Skeletal muscle satellite cell (primary cell): ENCODE measurements around the gene PIGQ.

Experiments
- H3K27me3 ChIP-seq: 2 replicates; pipeline ENCODE4 v1.7.0; 2013; ENCODE audit warnings: low read length; ENCODE audit not compliant: control insufficient read depth, insufficient read depth
- H3K36me3 ChIP-seq: 2 replicates; pipeline ENCODE4 v1.7.0; 2013; ENCODE audit warnings: mild to moderate bottlenecking, control low read depth, low read length; ENCODE audit not compliant: insufficient read depth
- H3K4me1 ChIP-seq: 2 replicates; pipeline ENCODE4 v1.7.0; 2013; ENCODE audit warnings: low read length; ENCODE audit not compliant: control insufficient read depth, insufficient read depth
- H3K4me2 ChIP-seq: 2 replicates; pipeline ENCODE4 v1.7.0; 2013; ENCODE audit warnings: mild to moderate bottlenecking, low read length
- H3K4me3 ChIP-seq: 2 replicates; pipeline ENCODE4 v1.7.0; 2013; ENCODE audit warnings: low read length
- H3K9ac ChIP-seq: 2 replicates; pipeline ENCODE4 v1.7.0; 2013; ENCODE audit warnings: mild to moderate bottlenecking, low read depth, low read length, moderate library complexity
- H3K9me3 ChIP-seq: replicated peaks from 2 replicates; pipeline ENCODE4 v1.7.0; 2013; ENCODE audit warnings: mild to moderate bottlenecking, control low read depth, low read length

The PIGQ gene

DNA sequence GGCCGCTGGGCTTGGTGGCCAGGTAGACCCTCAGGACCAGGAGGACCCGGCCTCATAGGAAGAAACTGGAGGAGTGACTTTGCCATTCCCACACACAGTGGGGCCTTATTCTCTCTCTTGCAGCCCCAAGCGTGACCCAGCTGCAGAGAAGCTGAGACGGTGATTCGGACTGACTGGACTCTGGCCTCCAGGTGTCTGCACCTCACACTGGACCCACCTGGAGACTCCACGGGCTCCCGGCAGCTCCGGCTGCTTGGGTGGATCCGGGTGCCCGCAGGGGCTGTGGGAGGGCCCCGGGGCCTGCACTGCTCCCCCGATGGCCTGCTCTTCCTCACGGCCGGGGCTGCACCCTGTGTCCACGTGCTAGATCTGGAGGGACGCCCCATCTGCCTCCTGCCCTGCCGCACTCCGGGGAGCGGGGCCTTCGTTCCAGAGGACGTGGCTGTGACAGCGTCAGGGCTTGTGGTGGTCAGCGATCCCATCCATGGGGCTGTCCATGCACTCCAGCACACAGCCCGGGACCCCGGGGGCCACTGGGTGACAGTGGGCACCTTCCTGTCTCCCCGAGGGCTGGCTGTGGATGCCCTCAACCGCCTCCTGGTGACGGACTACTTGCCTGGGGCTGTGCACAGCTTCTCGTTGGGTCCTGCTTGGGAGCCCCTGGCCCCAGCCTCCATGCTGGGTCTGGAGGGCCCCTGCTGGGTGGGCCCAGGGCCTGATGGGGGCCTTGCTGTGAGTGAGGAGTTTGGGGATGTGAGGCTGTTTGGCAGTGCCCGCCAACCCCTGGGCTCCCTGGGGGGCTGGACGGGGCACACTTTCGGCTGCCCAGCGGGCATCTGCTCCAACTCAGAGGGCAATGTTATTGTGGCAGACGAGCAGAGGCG lies 2.2 kb upstream of the PIGQ start:
- Histone ChIP-seq H3K4me3 (no peak overlapping the region), H3K9ac (no peak overlapping the region), H3K9me3 (no peaks in the 10 kb centered on the region), H3K36me3 (peaks cover 4% of the 10 kb centered on the region), H3K4me2 (no peak overlapping the region), H3K4me1 (peaks cover 20% of the 10 kb centered on the region), H3K27me3 (peaks cover 2% of the 10 kb centered on the region)

DNA sequence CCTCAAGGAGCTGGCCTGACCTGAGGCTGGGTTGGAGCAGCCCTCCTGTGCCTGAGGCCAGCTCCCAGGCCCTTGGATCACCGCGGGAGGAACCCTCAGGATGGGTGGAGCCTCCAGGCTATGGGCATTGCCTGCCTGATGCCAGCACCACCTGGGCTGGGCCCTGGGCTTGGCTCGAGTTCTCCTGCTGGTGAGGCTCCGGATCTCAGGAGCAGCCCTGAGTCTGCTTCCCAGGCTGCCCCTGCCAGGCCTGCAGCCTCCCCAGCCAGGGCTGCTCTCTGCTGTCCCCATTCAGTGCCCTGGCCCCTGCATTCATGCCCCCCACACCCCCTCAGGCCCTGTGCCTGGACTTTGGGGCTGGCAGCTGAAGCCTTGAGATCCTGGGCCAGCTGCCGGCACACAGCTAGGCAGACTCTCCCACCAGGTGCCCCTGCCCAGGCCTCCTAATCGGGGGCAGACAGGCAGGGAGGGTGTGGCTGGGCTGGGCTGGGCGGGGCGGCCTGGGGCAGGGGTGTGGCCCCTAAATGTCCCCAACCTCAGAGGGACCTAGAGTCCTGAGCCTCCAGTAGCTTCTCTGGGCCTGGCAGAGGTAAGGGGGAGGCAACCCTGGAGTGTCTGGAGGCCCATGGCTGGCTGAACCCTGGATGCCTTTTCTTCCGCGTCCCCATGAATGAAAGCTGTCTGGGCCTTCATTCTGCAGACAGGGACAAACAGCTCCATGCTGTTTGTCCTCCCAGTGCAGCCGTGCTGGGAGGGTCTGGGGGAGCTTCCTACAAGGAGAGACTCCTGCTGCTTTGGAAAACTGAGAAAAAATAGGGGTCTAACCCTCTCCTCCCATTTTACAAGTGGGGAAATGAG lies 1.1 kb upstream of the PIGQ start:
- Histone ChIP-seq H3K27me3 (no peaks in the 10 kb centered on the region), H3K4me3 (peak overlapping the region; percentile 94), H3K4me2 (peak overlapping the region; percentile 99), H3K36me3 (peaks cover 4% of the 10 kb centered on the region), H3K9ac (peak overlapping the region; percentile 92), H3K4me1 (peaks cover 20% of the 10 kb centered on the region), H3K9me3 (no peaks in the 10 kb centered on the region)

DNA sequence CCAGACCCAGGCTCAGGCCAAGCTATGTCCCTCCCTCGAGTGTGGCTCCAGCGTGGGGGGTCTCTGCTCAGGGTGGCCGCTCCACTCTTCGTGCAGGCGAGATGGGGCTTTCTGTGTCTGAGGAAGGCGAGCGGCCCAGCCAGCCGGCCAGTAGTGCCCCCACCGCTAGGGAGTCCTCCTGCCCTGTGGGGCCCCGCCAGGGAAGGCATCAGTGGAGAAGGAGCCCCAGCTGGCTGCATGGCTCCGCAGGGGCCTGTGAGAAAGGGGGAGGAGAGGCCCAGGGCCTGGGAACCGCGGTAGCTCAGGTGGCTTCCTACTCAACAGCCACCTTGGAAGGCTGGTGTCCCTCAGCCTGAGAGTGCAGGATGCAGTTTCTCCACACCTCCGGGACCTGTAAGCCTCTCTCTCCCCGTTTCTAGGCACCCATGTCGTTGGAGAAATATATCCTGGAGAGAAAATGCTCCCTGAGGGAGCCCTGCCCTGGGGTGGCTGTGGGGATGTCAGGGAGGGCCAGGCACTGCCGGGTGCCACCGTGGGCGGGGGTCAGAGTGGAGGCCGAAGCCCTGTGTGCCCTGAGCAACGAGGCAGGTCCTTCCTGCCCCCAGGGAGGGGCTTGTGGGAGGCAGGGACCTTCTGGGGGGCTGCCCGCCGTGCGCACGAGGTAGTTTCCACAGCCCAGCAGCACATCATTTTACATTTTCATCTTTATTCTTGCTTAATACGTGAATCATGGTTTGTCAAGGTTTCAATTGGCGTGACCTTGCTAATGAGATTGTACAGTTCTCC lies 3.3 kb downstream of the PIGQ start:
- Histone ChIP-seq H3K36me3 (peaks cover 20% of the 10 kb centered on the region), H3K4me2 (no peak overlapping the region), H3K4me3 (no peak overlapping the region), H3K9ac (no peak overlapping the region), H3K9me3 (no peaks in the 10 kb centered on the region), H3K4me1 (peaks cover 20% of the 10 kb centered on the region), H3K27me3 (no peaks in the 10 kb centered on the region)

DNA sequence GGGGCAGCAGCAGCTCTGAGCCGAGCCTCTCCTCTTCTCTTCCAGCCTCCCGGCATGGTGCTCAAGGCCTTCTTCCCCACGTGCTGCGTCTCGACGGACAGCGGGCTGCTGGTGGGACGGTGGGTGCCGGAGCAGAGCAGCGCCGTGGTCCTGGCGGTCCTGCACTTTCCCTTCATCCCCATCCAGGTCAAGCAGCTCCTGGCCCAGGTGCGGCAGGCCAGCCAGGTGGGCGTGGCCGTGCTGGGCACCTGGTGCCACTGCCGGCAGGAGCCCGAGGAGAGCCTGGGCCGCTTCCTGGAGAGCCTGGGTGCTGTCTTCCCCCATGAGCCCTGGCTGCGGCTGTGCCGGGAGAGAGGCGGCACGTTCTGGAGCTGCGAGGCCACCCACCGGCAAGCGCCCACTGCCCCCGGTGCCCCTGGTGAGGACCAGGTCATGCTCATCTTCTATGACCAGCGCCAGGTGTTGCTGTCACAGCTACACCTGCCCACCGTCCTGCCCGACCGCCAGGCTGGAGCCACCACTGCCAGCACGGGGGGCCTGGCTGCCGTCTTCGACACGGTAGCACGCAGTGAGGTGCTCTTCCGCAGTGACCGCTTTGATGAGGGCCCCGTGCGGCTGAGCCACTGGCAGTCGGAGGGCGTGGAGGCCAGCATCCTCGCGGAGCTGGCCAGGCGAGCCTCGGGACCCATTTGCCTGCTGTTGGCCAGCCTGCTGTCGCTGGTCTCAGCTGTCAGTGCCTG lies 4.4 kb downstream of the PIGQ start:
- no peaks in the 10 kb centered on the region for H3K9me3 ChIP-seq
- no peak overlapping the region for H3K9ac ChIP-seq
- H3K4me3 ChIP-seq: no peak overlapping the region
- no peaks in the 10 kb centered on the region for H3K27me3 ChIP-seq
- peaks cover 20% of the 10 kb centered on the region for H3K36me3 ChIP-seq
- H3K4me1 ChIP-seq: peaks cover 15% of the 10 kb centered on the region
- H3K4me2 ChIP-seq: no peak overlapping the region

DNA sequence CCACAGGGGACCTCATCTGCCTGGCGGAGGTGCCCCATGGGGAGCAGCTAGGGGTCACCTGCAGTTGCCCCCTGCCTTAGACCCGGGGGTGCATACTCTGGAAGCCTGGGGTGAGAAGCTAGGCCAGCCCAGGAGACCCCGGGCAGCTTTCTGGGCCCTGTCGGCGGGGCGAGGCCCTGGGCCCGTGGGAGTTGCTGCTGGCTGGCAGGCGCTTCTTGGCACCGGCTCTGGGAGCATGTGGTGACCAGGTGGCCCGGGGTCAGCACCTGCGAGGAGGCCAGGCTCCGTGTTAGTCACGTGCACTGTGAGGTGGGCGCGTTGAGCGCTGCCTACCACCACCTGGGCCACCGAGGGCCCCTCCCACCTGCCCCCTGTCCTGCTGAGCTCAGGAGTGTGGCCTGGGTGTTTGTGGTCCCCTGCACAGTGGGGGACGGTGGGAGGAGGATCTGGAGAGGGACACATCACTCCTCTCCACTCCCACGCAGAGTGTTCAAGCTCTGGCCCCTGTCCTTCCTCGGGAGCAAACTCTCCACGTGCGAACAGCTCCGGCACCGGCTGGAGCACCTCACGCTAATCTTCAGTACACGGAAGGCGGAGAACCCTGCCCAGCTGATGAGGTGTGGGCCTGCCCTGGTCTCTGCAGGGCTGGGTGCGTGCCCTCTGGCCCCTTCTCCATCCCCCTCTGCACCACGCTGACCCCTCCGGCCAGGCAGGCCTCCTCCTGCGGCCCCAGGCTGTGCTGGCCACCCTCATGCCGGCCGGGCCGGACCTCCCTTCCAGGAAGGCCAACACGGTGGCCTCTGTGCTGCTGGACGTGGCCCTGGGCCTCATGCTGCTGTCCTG lies 5.8 kb downstream of the PIGQ start:
- no peak overlapping the region for H3K4me2 ChIP-seq
- peaks cover 23% of the 10 kb centered on the region for H3K36me3 ChIP-seq
- no peak overlapping the region for H3K4me3 ChIP-seq
- no peaks in the 10 kb centered on the region for H3K9me3 ChIP-seq
- H3K9ac ChIP-seq: no peak overlapping the region
- no peaks in the 10 kb centered on the region for H3K27me3 ChIP-seq
- peaks cover 11% of the 10 kb centered on the region for H3K4me1 ChIP-seq

DNA sequence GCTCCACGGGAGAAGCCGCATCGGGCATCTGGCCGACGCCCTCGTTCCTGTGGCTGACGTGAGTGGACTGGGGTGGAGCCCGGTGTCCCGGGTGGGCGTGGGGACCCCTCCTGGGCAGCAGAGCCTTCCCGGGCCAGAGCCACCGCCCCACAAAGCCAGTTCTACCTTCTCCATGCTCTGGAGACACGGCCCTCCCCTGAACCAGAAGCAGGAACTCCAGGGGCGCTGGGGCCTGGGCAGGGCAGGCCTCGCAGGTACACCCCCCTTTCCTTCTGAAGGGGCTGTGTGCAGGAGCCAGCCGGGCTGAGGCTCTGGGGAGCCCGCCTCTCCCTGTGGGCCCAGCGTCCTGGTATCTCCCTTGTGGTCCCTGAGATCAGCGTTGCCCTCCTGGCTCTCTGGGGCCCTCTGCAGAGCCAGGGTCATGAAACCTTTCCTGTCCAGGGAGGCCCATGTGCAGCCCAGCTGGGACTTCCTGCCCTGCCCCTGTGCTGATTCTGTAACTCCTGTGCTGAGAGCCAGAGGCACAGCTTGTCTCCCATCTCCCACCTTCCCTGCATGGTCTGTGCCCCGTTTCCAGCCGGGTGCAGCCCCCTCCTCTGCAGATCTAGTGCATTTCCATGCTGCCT lies 6.5 kb downstream of the PIGQ start:
- peaks cover 4% of the 10 kb centered on the region for H3K4me1 ChIP-seq
- peaks cover 23% of the 10 kb centered on the region for H3K36me3 ChIP-seq
- H3K4me2 ChIP-seq: no peak overlapping the region
- no peak overlapping the region for H3K4me3 ChIP-seq
- no peaks in the 10 kb centered on the region for H3K9me3 ChIP-seq
- no peak overlapping the region for H3K9ac ChIP-seq
- no peaks in the 10 kb centered on the region for H3K27me3 ChIP-seq

GRCh38 chr16:576823-577201 lies 7.0 kb downstream of the PIGQ start:
- no peaks in the 10 kb centered on the region for H3K9me3 ChIP-seq
- H3K36me3 ChIP-seq: peaks cover 23% of the 10 kb centered on the region
- no peak overlapping the region for H3K4me2 ChIP-seq
- no peak overlapping the region for H3K4me3 ChIP-seq
- H3K27me3 ChIP-seq: no peaks in the 10 kb centered on the region
- no peaks in the 10 kb centered on the region for H3K4me1 ChIP-seq
- H3K9ac ChIP-seq: no peak overlapping the region

GRCh38 chr16:577796-578195 lies 8.0 kb downstream of the PIGQ start:
- Histone ChIP-seq H3K9ac (no peak overlapping the region), H3K36me3 (peaks cover 19% of the 10 kb centered on the region), H3K9me3 (no peaks in the 10 kb centered on the region)

DNA sequence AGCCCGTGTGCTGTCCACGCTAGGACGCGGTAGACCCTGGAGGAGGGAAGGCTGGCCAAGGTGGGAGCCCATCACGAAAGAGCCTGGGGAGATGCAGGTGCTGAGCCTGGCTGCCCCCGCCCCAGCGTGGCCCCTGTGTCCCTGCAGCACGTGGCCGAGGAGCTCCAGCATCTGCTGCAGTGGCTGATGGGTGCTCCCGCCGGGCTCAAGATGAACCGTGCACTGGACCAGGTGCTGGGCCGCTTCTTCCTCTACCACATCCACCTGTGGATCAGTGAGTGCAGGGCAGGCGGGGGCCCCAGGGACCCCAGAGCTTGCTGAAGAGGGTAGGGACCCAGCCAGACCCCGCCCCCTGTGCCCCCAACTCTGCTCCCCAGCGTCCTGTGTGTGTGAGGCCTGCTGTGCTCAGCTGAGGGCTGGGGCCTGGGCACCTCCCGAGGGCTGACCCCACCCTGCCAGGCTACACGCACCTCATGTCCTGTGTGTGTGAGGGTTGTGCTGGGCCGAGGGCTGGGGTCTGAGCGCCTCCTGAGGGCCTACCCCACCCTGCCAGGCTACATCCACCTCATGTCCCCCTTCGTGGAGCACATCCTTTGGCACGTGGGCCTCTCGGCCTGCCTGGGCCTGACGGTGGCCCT lies 8.6 kb downstream of the PIGQ start:
- peaks cover 24% of the 10 kb centered on the region for H3K36me3 ChIP-seq

More at GRCh38 chr16:577796-578195, 8.0 kb downstream of the PIGQ start:
- H3K4me2 ChIP-seq: no peak overlapping the region
- H3K27me3 ChIP-seq: no peaks in the 10 kb centered on the region
- no peaks in the 10 kb centered on the region for H3K4me1 ChIP-seq
- no peak overlapping the region for H3K4me3 ChIP-seq

More for the DNA sequence above, 8.6 kb downstream of the PIGQ start:
- Histone ChIP-seq H3K4me2 (no peak overlapping the region), H3K9me3 (no peaks in the 10 kb centered on the region), H3K4me1 (no peaks in the 10 kb centered on the region), H3K27me3 (no peaks in the 10 kb centered on the region), H3K4me3 (no peak overlapping the region), H3K9ac (no peak overlapping the region)
